GM12801 (cell line): ENCODE measurements around the gene HAGH.

Experiments used
- CTCF ChIP-seq: IDR thresholded peaks from one replicate; pipeline ENCODE4 v1.5.1; 2011; ENCODE audit warnings: control low read depth; ENCODE audit not compliant: insufficient read length; ENCODE audit errors: extremely low read depth

HAGH gene

DNA sequence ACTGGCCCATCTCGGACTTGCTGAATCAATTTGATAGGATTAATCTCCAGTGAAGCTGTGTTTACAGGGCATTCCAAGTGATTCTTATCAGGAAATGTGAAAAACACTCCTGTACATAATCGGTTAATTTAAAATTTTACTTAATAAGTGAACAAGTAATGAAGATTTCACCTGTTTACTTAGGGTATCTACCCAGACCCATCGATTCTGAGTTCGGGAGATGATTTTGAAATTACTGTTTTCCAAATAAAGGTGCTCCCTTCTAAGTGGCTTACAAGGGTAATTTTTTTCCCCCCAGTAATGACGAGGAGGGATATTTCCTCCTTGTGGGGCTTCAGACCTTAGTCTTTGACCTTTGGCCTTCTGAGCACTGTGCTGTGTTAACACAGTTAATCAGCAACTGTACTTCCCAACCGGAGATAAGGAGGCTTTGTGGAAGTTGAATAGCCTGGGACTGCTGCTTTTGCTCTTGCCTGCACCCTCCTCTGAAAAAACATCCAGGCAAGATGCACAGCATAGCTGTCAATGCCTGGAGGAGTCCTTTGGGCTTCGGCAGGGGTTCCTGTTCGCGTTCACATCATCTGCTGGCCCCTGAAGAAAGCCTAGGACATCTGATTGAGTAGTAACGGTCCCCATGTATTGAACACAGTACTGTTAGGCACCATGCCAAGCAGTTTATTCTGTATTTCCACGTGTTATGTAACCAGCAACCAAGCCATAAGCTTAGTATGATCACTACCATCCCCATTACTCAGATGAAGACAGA is 2.2 kb upstream of the HAGH start:
- TF ChIP-seq CTCF = no peak

DNA sequence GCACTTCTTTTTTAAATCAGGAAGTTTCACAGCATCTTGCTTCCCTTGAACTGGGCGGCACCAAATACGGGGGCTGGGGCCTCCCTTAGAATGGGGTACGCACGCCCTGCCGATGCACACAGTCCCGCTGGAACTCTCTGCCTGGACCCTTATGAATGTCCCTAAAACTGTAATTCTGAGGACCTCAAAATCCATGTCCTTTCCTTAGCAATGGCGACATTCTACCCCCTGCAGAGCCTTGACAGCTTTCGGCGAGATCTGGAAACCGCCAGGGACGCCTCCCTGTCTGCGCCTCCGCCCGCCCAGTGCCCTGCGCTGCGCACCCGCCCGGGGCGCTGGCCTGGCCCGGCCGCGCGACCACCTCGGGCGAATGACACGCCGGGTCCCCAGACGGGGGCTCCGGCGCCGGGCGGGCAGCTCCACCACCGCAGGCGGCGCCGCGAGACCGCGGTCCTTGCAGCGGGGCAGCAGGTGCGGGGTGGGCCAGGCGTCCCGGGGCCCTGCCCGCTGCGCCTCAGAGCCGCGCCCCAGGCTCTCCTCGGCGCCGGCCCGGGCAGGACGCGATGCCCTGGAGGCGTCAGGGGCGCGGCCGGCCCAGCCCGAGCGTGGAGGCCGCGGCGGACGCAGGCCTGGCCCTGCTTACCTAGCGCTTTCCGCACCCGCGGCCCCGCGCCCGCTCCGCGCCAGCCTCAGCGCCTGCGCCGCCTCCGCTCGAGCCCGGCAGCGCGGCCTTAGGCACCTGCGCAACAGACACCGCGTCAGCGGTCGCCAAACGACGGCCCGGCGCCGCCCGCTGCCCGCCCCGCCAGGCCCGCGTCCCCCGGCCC is 548 bp downstream of the HAGH start:
- TF ChIP-seq CTCF = no peak

GRCh38 chr16:1825381-1825863 is 1.2 kb downstream of the HAGH start:
- no peak for TF ChIP-seq CTCF

- no peak for TF ChIP-seq CTCF
These were observed 2.8 kb downstream of the HAGH start for GRCh38 chr16:1823821-1824220.

GRCh38 chr16:1822801-1823200 is 3.8 kb downstream of the HAGH start:
- TF ChIP-seq CTCF = no peak

DNA sequence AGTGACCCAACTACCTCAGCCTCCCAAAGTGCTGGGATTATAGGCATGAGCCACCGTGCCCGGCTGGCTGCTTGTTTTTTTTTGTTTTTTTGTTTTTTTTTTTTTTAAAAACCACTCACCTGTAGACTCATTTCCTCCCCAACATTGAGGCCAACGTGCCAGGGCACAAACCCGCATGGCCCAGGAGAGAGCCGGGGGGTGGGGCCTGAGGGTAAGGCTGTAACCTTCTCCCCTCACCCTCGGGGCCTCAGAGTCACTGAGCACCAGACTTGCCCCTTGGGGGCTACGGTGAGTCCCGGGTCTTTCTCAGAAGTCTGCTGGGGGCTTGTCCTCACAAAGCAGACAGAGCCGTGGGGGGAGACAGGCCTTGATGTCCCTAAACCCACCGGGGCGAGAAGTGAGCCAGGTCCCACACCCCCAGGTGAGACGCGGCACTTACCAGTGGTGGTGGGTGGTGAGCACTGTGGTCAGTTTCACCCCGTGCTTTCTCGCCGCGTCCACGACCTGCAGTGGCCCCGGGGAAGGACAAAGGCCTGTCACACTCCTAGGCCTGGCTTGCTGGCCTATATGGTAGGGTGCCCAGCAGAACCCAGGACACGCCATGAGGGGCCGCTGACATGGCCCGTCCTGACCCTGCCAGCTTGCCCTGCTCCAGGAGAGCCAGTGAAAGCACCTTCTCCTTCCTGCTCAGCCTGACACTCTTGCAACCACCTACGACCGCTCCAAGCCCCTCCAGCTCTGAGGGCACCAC is 4.6 kb downstream of the HAGH start:
- no peak for TF ChIP-seq CTCF

DNA sequence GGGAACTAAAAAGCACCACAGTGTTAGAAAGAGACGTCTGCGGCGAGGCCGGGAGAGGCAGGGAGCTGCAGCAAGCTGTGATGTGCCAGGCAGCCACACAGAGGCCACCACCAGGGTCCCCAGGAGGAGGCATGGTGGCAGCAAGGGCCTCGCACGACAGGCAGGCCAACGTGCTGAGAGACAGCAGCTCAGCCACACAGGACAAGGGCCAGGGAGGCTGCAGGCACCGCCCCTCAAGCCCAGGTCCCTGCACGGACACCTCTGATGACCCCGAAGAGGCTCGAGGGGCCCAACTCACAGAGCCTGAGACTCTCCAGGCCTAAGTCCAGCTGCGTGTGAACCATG is 5.7 kb downstream of the HAGH start:
- TF ChIP-seq CTCF = no peak
